NCI-H2029 (cell line): Measurements from ENCODE around the gene NAP1L4.
A peak's percentile ranks its signal among the peaks of the same experiment; 100 is the strongest.

Source experiments
- DNase-seq: peaks from one replicate; lab custom pipeline; 2025; lab: John Stamatoyannopoulos, UW

NAP1L4 gene

GRCh38 chr11:2922655-2923054 lies 69.5 kb downstream of the NAP1L4 start:
- DNase-seq: no peak

DNA sequence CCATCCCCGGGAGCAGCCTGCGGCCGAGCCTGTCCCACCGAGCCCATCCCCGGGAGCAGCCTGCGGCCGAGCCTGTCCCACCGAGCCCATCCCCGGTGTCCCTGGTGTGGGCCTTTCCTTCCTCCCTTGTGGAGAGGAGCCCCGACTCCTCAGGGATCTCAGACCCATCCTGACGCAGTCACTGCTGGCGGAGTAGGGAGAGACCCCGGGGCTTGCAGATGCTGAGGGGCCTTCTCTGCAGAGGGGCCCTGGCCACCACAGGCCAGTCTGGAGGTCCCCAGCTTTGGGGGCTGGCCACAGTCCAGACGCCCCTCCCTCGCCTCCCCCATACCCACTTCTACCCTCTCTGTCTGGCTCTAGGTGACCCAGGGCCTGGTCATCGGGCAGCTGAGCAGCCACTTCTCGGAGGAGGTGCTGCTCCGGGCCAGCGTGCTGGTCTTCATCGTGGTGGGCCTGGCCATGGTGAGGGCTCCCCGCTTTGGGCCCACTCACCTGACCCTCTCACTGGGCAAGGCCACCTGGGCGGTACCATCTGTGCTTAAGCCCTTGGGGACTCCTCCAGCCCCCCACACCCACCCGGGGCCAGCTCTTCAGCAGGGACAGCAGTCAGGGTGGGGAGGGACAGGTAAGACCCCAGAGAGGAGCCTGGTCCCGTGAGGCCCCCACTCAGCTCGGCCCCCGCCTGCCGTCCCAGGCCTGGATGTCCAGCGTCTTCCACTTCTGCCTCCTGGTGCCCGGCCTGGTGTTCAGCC lies 70.2 kb downstream of the NAP1L4 start:
- DNase-seq: no peak

DNA sequence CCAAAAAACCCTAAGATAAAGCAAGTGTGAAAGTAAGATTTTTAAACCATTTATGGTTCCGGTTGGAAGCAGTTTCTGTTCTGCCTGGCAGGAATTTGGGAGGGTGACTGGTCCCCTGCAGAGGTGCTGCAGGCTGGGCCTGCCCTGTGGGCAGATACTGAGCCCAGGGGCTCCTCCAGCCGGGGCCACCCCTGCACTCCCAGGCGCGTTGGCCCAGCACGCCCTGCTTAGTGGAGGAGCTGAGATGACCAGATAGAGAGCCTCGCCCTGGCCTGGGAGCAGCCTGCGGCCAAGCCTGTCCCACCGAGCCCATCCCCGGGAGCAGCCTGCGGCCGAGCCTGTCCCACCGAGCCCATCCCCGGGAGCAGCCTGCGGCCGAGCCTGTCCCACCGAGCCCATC lies 70.9 kb downstream of the NAP1L4 start:
- DNase-seq: no peak

- DNase-seq: no peak
These were observed 71.8 kb downstream of the NAP1L4 start for GRCh38 chr11:2920343-2920742.

- no peak for DNase-seq
These were observed 72.3 kb downstream of the NAP1L4 start for GRCh38 chr11:2919837-2920236.

GRCh38 chr11:2919188-2919587 lies 72.9 kb downstream of the NAP1L4 start:
- DNase-seq: no peak

- no peak for DNase-seq
These were observed 74.2 kb downstream of the NAP1L4 start for GRCh38 chr11:2917842-2918490.

GRCh38 chr11:2916892-2917645 lies 75.1 kb downstream of the NAP1L4 start:
- DNase-seq: no peak

DNA sequence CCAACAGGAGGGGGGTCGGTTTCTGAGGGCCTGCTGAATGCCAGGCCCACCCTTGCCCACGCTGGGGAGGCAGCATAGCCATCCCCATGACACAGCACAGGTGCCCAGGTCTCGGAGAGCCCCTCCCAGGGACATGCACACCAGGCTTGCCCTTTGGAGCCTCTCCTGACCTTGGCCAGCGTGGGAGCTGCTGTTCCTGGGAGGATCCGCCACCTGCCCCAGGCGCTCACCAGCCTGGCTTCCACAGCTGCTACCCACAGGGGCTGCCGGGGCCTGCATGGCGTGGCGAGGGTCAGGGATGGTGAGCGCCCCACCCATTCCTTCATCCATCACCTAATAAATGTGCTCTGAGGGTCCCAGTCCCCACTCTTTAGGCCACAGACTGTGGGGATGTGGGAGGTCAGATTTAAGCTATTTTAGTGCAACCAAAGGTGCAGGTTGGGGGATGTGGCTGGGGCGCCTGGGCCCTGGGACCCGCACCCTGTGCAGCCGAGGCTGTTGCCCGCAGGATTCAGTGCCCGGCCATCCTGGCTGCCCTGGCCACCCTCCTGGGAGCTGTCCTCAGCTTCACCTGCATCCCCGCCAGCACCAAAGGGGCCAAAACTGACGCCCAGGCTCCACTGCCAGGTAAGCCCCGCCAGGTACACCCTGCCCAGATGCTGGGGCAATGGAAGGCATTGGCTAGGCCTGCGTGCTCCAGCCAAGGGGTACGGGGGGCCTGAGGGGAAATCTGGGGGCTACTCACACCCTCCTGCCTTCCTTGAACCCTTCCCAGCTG lies 75.8 kb downstream of the NAP1L4 start:
- no peak for DNase-seq

DNA sequence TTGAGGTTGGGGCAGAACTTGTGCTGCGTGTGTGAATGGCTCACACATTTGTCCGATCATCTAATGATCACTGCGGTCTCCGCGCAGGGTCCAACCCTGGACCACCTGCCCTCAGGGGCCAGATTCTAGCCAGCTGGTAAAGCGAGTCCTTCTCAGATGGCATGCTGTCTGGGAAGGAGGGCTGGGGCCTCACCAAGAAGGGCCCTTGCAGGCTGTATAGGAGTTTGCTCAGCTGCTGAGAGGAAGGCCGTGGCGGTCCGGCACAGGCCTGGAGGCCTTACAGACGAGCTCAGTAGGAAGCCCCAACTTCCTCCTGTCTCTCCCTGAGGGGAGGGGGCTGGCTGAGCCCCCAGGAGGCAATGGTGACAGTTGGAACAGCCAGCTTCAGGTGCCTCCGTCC lies 76.7 kb downstream of the NAP1L4 start:
- DNase-seq: no peak

DNA sequence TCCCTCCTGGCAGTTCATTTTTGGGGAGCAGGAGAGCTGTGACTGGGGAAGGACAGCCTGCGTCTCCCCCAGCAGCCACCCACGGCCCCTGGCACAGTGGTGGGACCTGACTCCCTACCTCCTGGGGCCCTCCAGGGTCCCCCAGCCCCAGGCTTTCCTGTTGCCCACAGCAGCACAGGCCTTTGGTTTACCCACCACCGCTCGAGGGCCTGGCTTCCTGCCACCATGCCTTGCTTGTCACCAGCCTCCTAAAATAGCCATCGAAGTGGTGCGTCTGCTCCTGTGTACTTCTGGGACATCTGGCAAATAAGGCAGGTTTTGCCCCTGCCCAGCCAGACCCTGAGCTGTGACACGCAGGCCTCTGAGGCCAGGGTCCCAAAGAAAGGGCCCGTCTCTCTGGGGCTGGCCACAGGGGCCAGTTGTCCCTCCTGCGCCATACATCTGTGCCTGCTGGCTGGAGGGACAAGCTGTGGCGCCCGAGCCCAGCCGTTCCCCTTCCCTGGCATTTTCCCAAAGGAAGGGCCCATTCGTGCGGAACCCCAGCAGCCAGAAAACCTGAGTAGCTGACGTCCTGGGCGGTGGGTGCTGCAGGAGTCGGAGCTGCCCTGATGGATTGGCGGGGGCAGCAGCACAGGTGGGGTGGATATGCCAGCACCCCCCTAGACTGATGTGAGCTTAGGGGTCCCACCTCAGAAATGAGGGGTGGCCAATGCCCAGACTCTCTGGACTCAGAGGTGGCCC lies 77.5 kb downstream of the NAP1L4 start:
- peak; percentile 80 for DNase-seq

DNA sequence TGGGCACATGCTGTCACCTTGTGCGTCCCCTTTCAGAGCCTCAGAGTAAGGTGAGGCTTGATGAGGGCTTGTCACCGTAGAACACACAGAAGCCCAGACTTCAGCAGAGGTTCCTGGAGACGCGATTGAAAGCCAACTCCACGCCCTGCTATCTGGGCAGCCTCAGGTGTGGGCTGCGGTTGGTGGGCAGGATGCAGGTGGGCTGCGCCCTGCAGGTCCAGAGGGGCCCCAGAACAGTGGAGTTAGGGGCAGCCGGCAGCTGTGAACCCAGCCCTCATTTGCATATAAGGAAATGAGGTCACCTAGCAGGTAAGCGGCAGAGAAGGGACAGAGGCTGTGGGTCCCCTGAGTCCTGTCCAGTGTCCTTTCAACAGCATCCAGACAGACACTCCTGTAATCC lies 78.4 kb downstream of the NAP1L4 start:
- no peak for DNase-seq

GRCh38 chr11:2913019-2913431 lies 79.1 kb downstream of the NAP1L4 start:
- DNase-seq: no peak

DNA sequence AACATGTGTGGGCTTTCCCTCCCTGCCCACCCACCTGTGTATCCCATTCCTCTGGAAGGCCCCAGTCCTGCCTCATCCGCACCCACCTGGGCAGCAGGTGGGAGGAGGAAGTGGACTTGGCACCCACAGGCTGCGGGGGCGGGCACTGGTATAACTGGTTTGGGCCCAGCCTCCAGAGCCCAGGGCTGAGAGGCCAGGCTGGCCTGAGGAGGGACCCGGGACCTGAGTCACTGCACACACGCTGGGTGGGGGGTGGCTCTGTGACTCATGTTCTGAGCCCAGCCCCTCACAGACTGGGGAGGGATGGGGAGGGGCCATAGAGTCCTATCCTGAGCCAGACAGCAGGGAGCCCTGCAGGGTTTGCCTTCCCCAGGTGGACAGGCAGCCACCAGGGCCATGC lies 79.6 kb downstream of the NAP1L4 start:
- peak; percentile 92 for DNase-seq

DNA sequence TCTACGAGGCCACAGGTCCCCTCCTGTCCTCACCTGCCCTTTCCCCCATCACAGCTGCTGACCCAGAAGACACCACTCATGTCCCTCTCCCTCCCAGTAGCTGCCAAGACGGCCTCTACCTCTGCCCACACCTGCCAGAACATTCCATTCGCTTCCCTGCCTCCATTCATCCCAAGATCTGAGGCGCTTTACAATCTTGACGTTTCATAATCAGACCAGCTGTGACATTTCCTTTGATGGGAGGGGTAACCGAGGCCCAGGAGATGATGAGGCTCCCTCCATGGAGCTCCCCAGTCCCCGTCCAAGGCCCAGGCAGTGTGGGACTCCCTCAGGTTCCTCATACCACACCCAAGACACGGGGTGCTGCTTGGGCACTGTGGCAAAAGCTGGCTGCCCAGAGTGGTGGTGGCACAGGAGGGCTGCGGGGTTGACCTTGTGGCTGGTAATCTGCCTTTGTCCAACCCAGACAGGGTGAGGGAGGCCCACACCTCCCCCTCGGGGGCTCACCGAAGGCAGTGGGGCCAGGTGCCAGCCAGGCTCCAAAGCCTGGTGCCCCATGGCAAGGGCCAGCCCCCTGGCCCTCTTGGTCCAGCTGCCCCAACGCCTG lies 80.2 kb downstream of the NAP1L4 start:
- no peak for DNase-seq

DNA sequence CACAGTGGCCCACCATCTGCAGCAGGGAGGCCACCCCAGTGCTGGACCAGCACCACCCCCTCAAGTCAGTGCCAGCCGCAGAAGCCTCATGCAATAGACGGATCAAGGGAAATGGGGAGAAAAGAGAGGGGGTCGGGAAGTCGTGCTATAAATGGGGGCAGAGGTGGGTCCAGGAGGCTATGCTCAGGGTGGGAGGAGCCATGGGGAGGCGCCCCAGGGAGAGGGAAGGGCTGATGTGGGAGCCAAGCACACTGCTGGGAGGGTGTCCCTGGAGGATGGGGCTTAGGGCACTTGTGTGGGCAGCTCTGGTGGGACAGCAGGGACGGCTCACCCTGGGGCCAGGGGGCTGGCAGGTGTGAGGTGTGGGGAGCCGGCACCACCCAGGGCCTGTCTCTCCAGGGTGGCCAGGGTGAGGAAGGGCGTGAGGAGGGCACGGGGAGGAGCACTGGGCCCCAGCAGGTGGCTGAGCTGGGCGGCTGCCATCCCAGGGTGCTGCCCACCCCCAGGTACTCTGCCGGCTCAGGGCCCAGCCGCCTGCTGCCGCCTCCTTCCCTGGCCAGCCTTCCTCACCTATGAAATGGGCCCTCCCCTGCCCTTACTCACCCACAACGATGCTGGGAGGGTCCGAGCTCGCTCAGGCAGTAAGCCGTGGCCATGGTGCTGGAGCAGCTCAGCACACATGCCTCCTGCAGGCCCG lies 80.9 kb downstream of the NAP1L4 start:
- DNase-seq: peak; percentile 49

DNA sequence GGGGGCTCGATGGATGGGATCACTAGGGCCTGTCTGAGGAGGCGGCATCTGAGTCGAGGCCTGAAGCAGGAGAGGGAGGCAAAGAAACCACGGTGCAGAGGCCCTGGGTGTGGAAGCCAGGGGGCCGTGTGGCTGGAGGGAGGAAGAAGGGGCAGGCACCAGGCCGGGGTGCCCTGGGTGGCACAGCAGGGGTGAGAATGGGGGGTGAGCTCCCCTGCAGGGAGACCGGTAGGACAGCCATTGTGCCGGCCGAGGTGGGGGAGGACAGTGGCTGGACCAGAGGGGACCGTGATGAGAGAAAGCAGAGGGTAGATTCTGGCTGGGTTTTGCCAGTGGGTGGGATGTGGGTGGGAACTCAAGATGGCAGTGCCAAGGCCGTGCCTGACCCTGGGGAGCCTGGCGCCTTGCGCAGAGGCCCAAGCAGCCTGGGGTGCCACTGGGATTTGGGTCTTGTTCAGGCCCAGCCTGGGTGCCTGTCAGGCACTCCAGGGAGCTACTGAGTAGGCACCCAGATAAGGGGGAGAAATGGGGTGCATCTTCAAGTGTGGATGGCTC lies 81.7 kb downstream of the NAP1L4 start:
- no peak for DNase-seq

- no peak for DNase-seq
These were observed 82.8 kb downstream of the NAP1L4 start for GRCh38 chr11:2909133-2909902.

- DNase-seq: no peak
These were observed 84.0 kb downstream of the NAP1L4 start for GRCh38 chr11:2908130-2908529.
